AG04450 (cell line): ENCODE data around the gene MEGF8. TPM values are rescaled to one million over a fixed set of nuclear protein-coding genes. Genes with fewer than 3 reads are reported as not detected.
"Not testable (repeated sequence)": the region's sequence is repeated elsewhere in the genome, so short reads cannot be mapped to it uniquely, and the experiment has no call there.

Source experiments
- CTCF ChIA-PET: fragments of 300-600, 350-600 bp; formaldehyde crosslinking; extraction: SDS; loops from one replicate; lab custom pipeline; 2022; ENCODE audit warnings: antibody characterized with exemption, inconsistent platforms; lab: Charles Lee
- POLR2A ChIA-PET: fragments of 350-600 bp; formaldehyde crosslinking; extraction: SDS; loops from one replicate; lab custom pipeline; 2021; ENCODE audit warnings: antibody characterized with exemption, inconsistent platforms; lab: Yijun Ruan, JAX
- DNase-seq: peaks from one replicate; pipeline ENCODE4 v3.0.0-alpha.2; 2011; ENCODE audit warnings: low read depth, low spot score
- H3K27ac ChIP-seq: one replicate; pipeline ENCODE4 v1.5.1; 2012; ENCODE audit warnings: low read depth, low read length, control low read depth
- H3K27me3 ChIP-seq: one replicate; pipeline ENCODE4 v1.6.0; 2012; ENCODE audit warnings: low read length; ENCODE audit not compliant: control insufficient read depth, insufficient read depth
- H3K4me3 ChIP-seq: 2 replicates; pipeline ENCODE4 v1.5.1; 2011; ENCODE audit warnings: mild to moderate bottlenecking, low read depth, low read length, control low read depth
- H3K9me3 ChIP-seq: 2 replicates; pipeline ENCODE4 v1.5.1; 2012; ENCODE audit warnings: low read length; ENCODE audit not compliant: control insufficient read depth, insufficient read depth
- CTCF ChIP-seq: IDR thresholded peaks from 2 replicates; pipeline ENCODE4 v1.5.1; 2011; ENCODE audit warnings: low read depth, low read length, control low read depth, inconsistent platforms
- polyA plus RNA-seq: library from polyadenylated mRNA; depleted of rRNA; stranded (reverse); fragments of >200 nt; gene quantifications from 2 replicates; pipeline ENCODE4 v1.2.3, GENCODE V29; 2011

The MEGF8 gene
- polyA plus RNA-seq, 1 experiment = 10.6 TPM

GRCh38 chr19:42330241-42330711 is 4.8 kb downstream of the MEGF8 start:
- DNase-seq = no peak
- H3K27me3 ChIP-seq = no peaks in the 10 kb centered on the region
- ChIA-PET CTCF (interaction anchor here (0.5 kb wide), 1 partner anchor 166 kb away, joined by 3 read pairs; no protein-coding TSS in a partner anchor), POLR2A (no interaction called here)
- no peak overlapping the region for H3K4me3 ChIP-seq
- no peaks in the 10 kb centered on the region for H3K9me3 ChIP-seq
- TF ChIP-seq CTCF = no peak
- H3K27ac ChIP-seq = no peak overlapping the region

- DNase-seq, CTCF ChIA-PET, POLR2A ChIA-PET, H3K27ac ChIP-seq, H3K4me3 ChIP-seq, H3K9me3 ChIP-seq, H3K27me3 ChIP-seq: not testable (repeated sequence)
Measured at GRCh38 chr19:42331333-42331732, 5.9 kb downstream of the MEGF8 start.

GRCh38 chr19:42332059-42332458 is 6.6 kb downstream of the MEGF8 start:
- ChIA-PET CTCF (no interaction called here), POLR2A (no interaction called here)
- no peak overlapping the region for H3K27ac ChIP-seq
- TF ChIP-seq CTCF = no peak
- no peak for DNase-seq
- no peak overlapping the region for H3K4me3 ChIP-seq
- H3K9me3 ChIP-seq = no peaks in the 10 kb centered on the region
- H3K27me3 ChIP-seq = no peaks in the 10 kb centered on the region

GRCh38 chr19:42333018-42333417 is 7.6 kb downstream of the MEGF8 start:
- CTCF ChIA-PET = no interaction called here
- H3K4me3 ChIP-seq = no peak overlapping the region
- H3K27me3 ChIP-seq = no peaks in the 10 kb centered on the region
- no peak for TF ChIP-seq CTCF
- no peak for DNase-seq
- no peaks in the 10 kb centered on the region for H3K9me3 ChIP-seq
- POLR2A ChIA-PET = no interaction called here
- no peak overlapping the region for H3K27ac ChIP-seq

GRCh38 chr19:42333975-42334696 is 8.7 kb downstream of the MEGF8 start:
- TF ChIP-seq CTCF = no peak
- Histone ChIP-seq H3K27me3 (no peaks in the 10 kb centered on the region), H3K9me3 (no peaks in the 10 kb centered on the region), H3K27ac (no peak overlapping the region), H3K4me3 (no peak overlapping the region)
- no peak for DNase-seq
- ChIA-PET CTCF (no interaction called here), POLR2A (no interaction called here)
